Fibroblast of lung (primary cell): ENCODE results near the gene GK.

ENCODE experiments used
- CTCF ChIP-seq, 2 donors: IDR thresholded peaks in 1 of 2; conservative IDR thresholded peaks in 1 of 2; 1 replicate in 1 of 2; 2 replicates in 1 of 2; pipeline ENCODE4 v1.5.1; 2011 to 2012; ENCODE audit warnings: low read length in 2 of 2, control low read depth in 1 of 2, inconsistent platforms in 1 of 2, low read depth in 1 of 2, mild to moderate bottlenecking in 1 of 2
- EZH2 ChIP-seq: IDR thresholded peaks from 2 replicates; pipeline ENCODE4 v1.5.1; 2012; ENCODE audit warnings: low read length, control low read depth, mild to moderate bottlenecking; ENCODE audit errors: missing control alignments

- TF ChIP-seq CTCF (conservative IDR thresholded peaks at IDR 0.05 in 1 of 2, IDR thresholded peaks at IDR 0.05 in 1 of 2; ENCODE audit: low read depth in 1 of 2, low read length in 2 of 2) (no peak), EZH2 (no peak)
Observed at GRCh38 chrX:30679369-30679768, 26.1 kb downstream of the GK start.
